Panc1 (cell line): ENCODE data around the gene CAPN2. TPM values are rescaled to one million over a fixed set of nuclear protein-coding genes. Genes with fewer than 3 reads are reported as not detected.

ENCODE experiments used
- ATAC-seq: fragments of 200-7000 bp; cut with Tn5 transposase; 2 replicates; pipeline ENCODE4 v1.9.1; 2020; ENCODE audit warnings: mild to moderate bottlenecking, moderate library complexity
- BruUV-seq: library from RNA; stranded (reverse); fragments of 400-500 nt; replicated peaks from 2 replicates; lab custom pipeline; 2021; lab: Mats Ljungman, UMichigan
- CTCF ChIA-PET: fragments of 300-600 bp; sonication (Branson Sonifier 250); formaldehyde crosslinking; loops from one replicate; lab custom pipeline; 2022; ENCODE audit warnings: antibody characterized with exemption; lab: Charles Lee
- POLR2A ChIA-PET: fragments of 300-600 bp; sonication (Branson Sonifier 250); formaldehyde crosslinking; loops from one replicate; lab custom pipeline; 2022; ENCODE audit warnings: antibody characterized with exemption; lab: Charles Lee
- DNase-seq: peaks from one replicate; pipeline ENCODE4 v3.0.0-alpha.2; 2010; ENCODE audit warnings: low read depth, low spot score
- H3K27ac ChIP-seq: 2 replicates; pipeline ENCODE4 v1.5.1; 2011; ENCODE audit warnings: mild to moderate bottlenecking, low read length, inconsistent platforms
- H3K27me3 ChIP-seq: fragments of 200-500 bp; sonication (Bioruptor generic); 2 replicates; pipeline ENCODE4 v1.6.0; 2014; ENCODE audit warnings: low read length, inconsistent platforms; ENCODE audit not compliant: control insufficient read depth, insufficient read depth
- H3K36me3 ChIP-seq: fragments of 200-500 bp; sonication (Bioruptor generic); 2 replicates; pipeline ENCODE4 v1.5.1; 2014; ENCODE audit warnings: inconsistent platforms, mild to moderate bottlenecking, low read length, moderate library complexity; ENCODE audit not compliant: control insufficient read depth, insufficient read depth
- H3K4me1 ChIP-seq: 2 replicates; pipeline ENCODE4 v1.5.1; 2011; ENCODE audit warnings: inconsistent platforms, mild to moderate bottlenecking, low read length, moderate library complexity; ENCODE audit not compliant: control insufficient read depth, insufficient read depth
- H3K4me3 ChIP-seq, 2 experiments: 2 replicates each; pipeline ENCODE4 v1.5.1; 2011 to 2012; ENCODE audit warnings: low read depth in 2 of 2, low read length in 2 of 2, mild to moderate bottlenecking in 2 of 2, inconsistent platforms in 1 of 2, moderate library complexity in 1 of 2
- H3K9me3 ChIP-seq: fragments of 200-500 bp; sonication (Bioruptor generic); 2 replicates; pipeline ENCODE4 v1.5.1; 2014; ENCODE audit warnings: low read depth, mild to moderate bottlenecking, inconsistent platforms, low read length, moderate library complexity; ENCODE audit not compliant: control insufficient read depth, insufficient read depth
- POLR2AphosphoS5 ChIP-seq: IDR thresholded peaks from 2 replicates; pipeline ENCODE4 v1.6.1; 2012; ENCODE audit warnings: mild to moderate bottlenecking, low read depth, low read length, moderate library complexity
- SIN3A ChIP-seq: IDR thresholded peaks from 2 replicates; pipeline ENCODE4 v1.6.1; 2012; ENCODE audit warnings: low read depth, mild to moderate bottlenecking, low read length, moderate library complexity, borderline replicate concordance; ENCODE audit not compliant: insufficient read depth
- TCF7L2 ChIP-seq: IDR thresholded peaks from 2 replicates; pipeline ENCODE4 v1.6.1; 2011; ENCODE audit warnings: mild to moderate bottlenecking, low read depth, low read length, inconsistent platforms
- in situ Hi-C: cut with HindIII; loops from 2 replicates; pipeline ENCODE4 v1.10.0; 2016; ENCODE audit warnings: low sequenced_read_pairs, low pct_unique_long_range_greater_than_20kb
- intact Hi-C: fragments of 100-400 bp; cut with micrococcal nuclease; formaldehyde crosslinking; loops from one replicate; pipeline ENCODE4 v1.10.0; 2022; ENCODE audit not compliant: unreplicated experiment
- total RNA-seq: library from RNA; stranded (reverse); gene quantifications from one replicate; pipeline ENCODE4 v1.2.1, GENCODE V29; 2021; ENCODE audit not compliant: unreplicated experiment
- TF ChIP-seq, protein P1 (sequence below): fragments of 450-650 bp; IDR thresholded peaks from 2 replicates; pipeline ENCODE4 v1.5.1; 2017; ENCODE audit warnings: mild to moderate bottlenecking
- TF ChIP-seq, protein P2 (sequence below), 2 experiments: IDR thresholded peaks; 2 replicates each; pipeline ENCODE4 v1.6.1; 2011 to 2012; ENCODE audit warnings: low read depth in 2 of 2, control low read depth in 1 of 2, low read length in 1 of 2, mild to moderate bottlenecking in 1 of 2, moderate library complexity in 1 of 2; ENCODE audit not compliant: insufficient read depth in 1 of 2

The CAPN2 gene
- total RNA-seq, 1 experiment from 2014 or later, result 171 TPM

DNA sequence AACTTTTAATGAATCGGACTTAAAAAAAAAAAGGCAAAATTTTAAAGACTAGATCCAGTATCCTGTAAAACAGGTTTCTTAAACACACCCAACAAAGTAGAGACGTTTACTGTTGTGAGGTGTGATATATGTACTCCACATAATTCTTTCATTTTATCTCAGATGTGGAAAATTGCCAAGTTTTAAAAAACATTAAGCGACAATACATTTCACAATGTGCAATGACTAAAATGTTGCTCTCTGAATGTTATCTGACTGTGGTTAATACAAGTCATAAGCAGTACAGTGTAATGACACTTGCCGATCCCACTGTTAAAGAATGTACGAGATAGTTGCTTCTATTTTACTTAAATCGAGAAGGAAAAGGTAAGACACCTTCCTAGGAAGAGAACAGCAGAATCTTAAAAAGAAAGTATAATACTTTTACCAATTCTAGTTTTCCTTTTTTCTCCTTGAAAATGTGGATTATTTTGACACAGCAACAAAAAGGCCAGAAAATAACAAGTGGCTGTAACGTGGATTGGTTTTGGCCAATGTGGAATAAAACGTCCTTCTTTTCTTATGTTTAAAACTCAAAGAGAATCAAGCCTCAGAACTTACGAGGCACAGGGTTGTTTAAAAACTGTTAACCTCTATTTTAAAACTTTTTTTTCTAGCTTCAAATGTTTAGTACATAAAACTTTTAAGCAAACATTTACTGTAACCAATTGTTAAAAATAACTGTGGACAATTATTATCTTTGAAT lies 82.0 kb downstream of the CAPN2 start:
- CTCF ChIA-PET, result no interaction called here
- intact Hi-C loops, result no loop called here
- Histone ChIP-seq H3K9me3 (no peaks in the 10 kb centered on the region), H3K36me3 (peaks cover 16% of the 10 kb centered on the region), H3K4me3 (no peak overlapping the region), H3K27ac (no peak overlapping the region), H3K27me3 (no peaks in the 10 kb centered on the region), H3K4me1 (no peaks in the 10 kb centered on the region)
- TF ChIP-seq, protein P1, sequence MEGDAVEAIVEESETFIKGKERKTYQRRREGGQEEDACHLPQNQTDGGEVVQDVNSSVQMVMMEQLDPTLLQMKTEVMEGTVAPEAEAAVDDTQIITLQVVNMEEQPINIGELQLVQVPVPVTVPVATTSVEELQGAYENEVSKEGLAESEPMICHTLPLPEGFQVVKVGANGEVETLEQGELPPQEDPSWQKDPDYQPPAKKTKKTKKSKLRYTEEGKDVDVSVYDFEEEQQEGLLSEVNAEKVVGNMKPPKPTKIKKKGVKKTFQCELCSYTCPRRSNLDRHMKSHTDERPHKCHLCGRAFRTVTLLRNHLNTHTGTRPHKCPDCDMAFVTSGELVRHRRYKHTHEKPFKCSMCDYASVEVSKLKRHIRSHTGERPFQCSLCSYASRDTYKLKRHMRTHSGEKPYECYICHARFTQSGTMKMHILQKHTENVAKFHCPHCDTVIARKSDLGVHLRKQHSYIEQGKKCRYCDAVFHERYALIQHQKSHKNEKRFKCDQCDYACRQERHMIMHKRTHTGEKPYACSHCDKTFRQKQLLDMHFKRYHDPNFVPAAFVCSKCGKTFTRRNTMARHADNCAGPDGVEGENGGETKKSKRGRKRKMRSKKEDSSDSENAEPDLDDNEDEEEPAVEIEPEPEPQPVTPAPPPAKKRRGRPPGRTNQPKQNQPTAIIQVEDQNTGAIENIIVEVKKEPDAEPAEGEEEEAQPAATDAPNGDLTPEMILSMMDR, result no peak
- no peak for TF ChIP-seq POLR2AphosphoS5
- TF ChIP-seq SIN3A, result no peak
- TF ChIP-seq TCF7L2, result no peak
- TF ChIP-seq, protein P2, sequence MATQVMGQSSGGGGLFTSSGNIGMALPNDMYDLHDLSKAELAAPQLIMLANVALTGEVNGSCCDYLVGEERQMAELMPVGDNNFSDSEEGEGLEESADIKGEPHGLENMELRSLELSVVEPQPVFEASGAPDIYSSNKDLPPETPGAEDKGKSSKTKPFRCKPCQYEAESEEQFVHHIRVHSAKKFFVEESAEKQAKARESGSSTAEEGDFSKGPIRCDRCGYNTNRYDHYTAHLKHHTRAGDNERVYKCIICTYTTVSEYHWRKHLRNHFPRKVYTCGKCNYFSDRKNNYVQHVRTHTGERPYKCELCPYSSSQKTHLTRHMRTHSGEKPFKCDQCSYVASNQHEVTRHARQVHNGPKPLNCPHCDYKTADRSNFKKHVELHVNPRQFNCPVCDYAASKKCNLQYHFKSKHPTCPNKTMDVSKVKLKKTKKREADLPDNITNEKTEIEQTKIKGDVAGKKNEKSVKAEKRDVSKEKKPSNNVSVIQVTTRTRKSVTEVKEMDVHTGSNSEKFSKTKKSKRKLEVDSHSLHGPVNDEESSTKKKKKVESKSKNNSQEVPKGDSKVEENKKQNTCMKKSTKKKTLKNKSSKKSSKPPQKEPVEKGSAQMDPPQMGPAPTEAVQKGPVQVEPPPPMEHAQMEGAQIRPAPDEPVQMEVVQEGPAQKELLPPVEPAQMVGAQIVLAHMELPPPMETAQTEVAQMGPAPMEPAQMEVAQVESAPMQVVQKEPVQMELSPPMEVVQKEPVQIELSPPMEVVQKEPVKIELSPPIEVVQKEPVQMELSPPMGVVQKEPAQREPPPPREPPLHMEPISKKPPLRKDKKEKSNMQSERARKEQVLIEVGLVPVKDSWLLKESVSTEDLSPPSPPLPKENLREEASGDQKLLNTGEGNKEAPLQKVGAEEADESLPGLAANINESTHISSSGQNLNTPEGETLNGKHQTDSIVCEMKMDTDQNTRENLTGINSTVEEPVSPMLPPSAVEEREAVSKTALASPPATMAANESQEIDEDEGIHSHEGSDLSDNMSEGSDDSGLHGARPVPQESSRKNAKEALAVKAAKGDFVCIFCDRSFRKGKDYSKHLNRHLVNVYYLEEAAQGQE (IDR thresholded peaks at IDR 0.05; ENCODE audit: insufficient read depth in 1 of 2, low read depth in 2 of 2, low read length in 1 of 2), result no peak
- POLR2A ChIA-PET, result no interaction called here
- DNase-seq (no peak), ATAC-seq (no peak)
- BruUV-seq, result no TSS peak
- in situ Hi-C loops, result no loop called here

DNA sequence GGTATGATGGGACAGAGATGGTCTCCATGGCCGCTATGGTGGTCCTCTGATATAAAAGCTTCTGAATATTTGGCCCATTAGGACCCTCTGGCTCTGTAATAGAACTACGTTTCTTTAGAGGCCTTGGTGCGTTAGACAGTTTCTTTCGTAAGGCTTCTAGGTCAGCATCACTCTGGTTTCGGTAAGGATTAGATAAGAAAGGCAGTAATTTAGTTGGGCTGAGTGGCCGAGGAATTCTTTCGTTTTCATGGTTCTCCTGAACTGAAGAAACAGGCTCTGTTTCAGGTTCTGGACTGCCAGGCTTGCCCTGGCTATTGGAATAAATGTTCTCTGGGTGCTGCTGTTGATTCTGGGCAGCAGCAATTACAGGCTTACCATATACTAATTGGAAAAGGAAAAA lies 83.9 kb downstream of the CAPN2 start:
- DNase-seq, result no peak
- POLR2A ChIA-PET, result no interaction called here
- Histone ChIP-seq H3K4me1 (no peaks in the 10 kb centered on the region), H3K27me3 (no peaks in the 10 kb centered on the region), H3K36me3 (peaks cover 25% of the 10 kb centered on the region), H3K4me3 (no peak overlapping the region), H3K9me3 (no peaks in the 10 kb centered on the region), H3K27ac (no peak overlapping the region)
- CTCF ChIA-PET, result no interaction called here
- in situ Hi-C loops (no loop called here), intact Hi-C loops (no loop called here)
- ATAC-seq, result no peak
- TF ChIP-seq POLR2AphosphoS5 (no peak), TCF7L2 (no peak), SIN3A (no peak)
- TF ChIP-seq, protein P2 (IDR thresholded peaks at IDR 0.05; ENCODE audit: insufficient read depth in 1 of 2, low read depth in 2 of 2, low read length in 1 of 2), result no peak
- TF ChIP-seq, protein P1, result no peak
- no TSS peak for BruUV-seq
